Renal pelvis (tissue), 4 donors: ENCODE results near the gene DAPL1. TPM values are rescaled to one million over a fixed set of nuclear protein-coding genes. Genes with fewer than 3 reads are reported as not detected.
"Not testable (repeated sequence)": the region's sequence is repeated elsewhere in the genome, so short reads cannot be mapped to it uniquely, and the experiment has no call there.

Experiments used
- DNase-seq: peaks from one replicate; pipeline ENCODE4 v3.0.0-alpha.2; 2013
- polyA plus RNA-seq, 3 donors: library from polyadenylated mRNA; unstranded; fragments of 120-200 nt; gene quantifications; one replicate each; pipeline ENCODE4 v1.2.1, GENCODE V29; 2013; ENCODE audit not compliant: insufficient read length in 3 of 3

Gene DAPL1
- polyA plus RNA-seq, 3 donors: 26.3 to 42.8 (median 40.9) TPM

DNA sequence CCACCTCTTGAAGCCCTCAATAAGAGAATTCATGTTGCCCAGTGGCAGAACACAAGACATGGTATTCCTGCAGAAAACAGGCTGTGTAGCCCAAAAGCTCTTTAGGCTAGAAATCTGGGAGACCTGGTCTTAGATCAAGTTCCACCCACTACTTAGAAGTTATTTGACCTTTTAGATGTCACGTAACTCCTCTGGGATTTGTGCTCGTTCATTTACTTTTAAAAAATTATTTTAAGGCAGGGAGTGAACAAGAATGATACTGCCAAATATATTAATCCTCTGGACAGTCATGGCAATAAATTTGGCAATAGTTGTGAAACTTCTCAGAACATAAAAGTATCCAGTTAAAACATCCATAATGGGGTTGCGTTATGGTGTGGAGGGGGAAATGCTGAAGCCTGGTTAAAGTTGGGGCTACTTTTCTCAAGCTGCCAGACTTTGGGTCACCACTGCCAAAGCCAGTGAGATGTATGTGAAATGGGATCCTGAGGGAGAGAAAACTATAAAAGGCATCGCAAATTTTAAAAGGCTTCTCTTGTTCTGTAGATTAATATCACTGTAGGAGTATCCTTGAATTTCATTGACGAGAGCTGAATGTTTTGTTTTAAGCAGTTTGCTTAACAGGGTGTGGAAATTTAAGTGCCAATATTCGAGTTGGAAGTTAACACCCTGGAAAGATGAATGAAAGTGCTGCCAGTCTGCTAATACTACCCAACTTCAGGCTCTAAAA is 15.8 kb downstream of the DAPL1 start:
- peak; percentile 73 for DNase-seq

GRCh38 chr2:158815166-158815565 is 20.0 kb downstream of the DAPL1 start:
- no peak for DNase-seq

DNA sequence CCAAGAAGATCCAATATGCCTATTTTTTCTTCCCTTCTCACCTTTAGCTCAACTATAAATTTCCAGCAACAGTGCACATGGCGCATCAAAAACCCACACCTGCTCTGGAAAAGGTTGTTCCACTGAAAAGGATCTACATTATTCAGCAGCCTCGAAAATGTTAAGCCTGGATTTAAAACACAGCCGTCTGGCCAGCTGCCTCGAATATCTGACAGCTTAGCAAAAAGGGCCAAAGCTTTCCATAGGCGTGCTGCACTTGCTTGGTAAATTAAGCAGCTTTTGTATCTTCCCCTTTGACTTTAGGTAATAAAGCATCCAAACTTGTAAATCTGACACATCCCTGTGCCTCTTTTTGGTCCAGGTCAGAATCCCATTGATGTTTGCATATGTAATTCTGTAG is 20.5 kb downstream of the DAPL1 start:
- no peak for DNase-seq

DNA sequence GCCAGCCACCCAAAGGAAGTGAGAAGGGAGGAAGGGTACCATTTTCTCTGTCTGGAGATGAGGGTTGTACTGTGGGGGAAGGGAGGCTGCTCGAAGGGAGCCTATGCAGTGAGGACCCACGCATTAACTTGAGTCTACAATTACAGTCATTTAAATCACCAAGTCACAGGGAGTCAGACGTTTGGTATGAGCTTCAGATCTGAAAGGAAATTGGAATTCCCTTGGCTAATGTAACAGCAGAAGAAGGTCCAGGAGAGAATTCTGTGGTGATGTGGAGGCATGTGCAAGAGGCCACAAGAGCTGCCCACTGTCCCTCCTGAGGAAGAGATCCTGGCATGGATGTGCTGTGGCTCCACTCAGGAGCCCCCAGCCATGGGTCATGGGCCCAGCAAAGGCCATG is 22.5 kb downstream of the DAPL1 start:
- DNase-seq: no peak

DNA sequence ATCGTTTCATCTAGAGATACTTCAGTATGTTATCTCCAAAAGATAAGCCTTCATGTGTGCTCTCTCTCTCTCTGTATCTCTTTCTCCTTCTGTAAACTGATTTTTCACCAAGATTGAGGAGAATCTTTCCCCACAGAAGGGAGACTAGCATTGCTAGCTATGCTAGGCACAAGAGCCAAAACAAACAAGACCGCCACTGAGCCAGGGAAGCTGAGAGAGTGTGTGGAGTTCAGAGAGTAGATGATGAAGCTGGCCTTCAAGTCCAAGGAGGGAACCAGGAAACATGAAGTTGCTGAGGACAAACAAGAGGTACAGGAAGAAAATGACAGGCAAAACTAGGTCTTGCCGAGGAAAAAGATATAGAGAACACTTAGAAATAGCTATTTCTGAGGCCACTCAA is 23.4 kb downstream of the DAPL1 start:
- DNase-seq: no peak

DNA sequence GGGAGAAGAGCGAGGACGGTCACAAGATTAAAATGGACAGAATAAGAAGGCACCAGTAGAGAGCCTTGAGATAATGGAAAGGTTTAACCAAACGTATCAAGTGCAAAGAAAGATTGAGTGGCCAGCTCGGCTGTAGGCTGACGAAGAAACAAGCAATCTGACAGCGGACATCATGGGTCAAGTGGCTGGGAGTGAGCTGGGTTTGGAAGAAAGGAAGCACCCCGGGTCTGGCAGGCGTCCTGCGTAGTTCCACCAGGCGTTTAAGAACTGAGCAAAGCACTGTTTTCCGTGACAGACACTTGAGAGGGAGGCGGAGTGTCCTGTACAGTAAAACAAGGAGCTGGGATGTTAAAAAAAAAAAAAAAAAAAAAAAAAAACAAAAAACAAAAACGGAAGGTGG is 27.1 kb downstream of the DAPL1 start:
- DNase-seq: no peak

- DNase-seq: no peak
Observed at GRCh38 chr2:158823486-158824237, 28.5 kb downstream of the DAPL1 start.

GRCh38 chr2:158825021-158825420 is 29.9 kb downstream of the DAPL1 start:
- DNase-seq: no peak

DNA sequence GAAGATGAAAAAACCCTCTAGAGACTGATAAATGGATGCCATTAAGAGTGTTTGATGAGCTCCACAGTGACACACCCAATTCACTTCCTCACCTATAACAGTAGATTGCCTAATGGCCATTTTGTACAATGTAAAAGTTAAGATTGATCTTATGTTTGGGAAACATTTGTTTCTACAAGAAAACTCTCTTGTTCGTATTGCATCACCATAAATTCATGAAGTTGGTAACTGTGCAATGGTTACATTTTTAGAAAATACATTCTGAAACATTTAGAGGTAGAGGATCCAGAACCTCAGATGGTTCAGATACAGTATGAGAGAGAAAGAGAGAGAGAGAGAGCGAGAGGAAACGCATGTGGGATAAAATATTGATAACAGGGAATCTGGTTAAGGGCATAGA is 31.8 kb downstream of the DAPL1 start:
- DNase-seq: no peak

- DNase-seq: no peak
Observed at GRCh38 chr2:158828378-158829164, 33.5 kb downstream of the DAPL1 start.

- no peak for DNase-seq
Observed at GRCh38 chr2:158829167-158829566, 34.0 kb downstream of the DAPL1 start.

DNA sequence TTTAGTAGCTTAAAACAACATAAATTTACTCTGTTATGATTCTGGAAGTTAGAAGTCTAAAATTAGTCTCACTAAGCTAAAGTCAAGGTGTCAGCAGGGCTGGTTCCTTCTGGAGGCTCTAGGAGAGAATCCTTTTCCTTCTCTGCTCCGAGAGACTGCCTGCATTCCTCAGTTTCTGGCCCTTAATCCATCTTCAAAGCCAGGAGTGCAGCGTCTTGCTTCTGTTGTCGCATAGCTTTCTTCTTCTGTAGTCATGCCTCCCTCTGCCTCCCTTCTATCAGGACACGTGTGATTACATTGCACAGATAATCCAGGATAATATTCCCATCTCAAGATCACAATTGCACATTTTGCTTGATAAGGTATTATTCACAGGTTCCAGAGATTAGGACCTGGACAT is 35.1 kb downstream of the DAPL1 start:
- no peak for DNase-seq

DNA sequence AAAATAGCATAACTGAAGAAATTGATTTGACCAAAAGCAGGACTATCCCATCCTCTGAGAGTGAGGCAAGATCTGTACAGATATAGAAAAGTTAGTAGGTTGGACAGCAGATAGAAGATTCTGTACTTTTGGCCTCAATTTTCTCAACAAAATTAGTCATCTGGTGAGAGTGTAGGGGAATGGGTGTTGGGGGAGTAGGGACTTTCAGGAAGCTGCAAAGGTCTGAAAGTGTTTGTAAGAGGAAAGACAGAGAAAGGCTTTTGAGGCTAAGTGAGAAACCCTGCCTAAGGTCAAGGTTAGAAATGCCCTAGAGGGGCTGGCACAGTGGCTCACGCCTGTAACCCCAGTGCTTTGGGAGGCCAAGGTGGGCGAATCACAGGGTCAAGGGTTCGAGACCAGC is 40.3 kb downstream of the DAPL1 start:
- no peak for DNase-seq

GRCh38 chr2:158837645-158838044 is 42.5 kb downstream of the DAPL1 start:
- DNase-seq: no peak

GRCh38 chr2:158841850-158842249 is 46.7 kb downstream of the DAPL1 start:
- DNase-seq: no peak

DNA sequence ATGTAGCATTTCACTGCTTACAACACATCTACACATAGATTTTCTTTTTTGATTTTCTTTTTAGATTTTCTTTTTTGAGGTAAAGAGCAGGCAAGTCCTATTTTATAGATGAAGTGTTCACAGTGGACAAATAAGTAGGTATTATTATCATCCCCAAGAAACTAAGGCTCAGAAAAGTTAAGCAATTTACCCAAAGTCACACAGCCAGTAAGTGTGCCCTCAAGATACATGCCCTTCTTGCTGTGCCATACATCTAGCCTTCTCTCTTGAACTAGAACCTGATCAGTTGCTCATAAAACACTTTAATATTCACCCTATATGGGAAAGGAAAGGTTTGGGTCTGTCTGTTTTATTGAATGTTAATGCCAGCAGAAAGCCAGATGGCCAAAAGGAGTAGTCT is 50.3 kb downstream of the DAPL1 start:
- no peak for DNase-seq

DNA sequence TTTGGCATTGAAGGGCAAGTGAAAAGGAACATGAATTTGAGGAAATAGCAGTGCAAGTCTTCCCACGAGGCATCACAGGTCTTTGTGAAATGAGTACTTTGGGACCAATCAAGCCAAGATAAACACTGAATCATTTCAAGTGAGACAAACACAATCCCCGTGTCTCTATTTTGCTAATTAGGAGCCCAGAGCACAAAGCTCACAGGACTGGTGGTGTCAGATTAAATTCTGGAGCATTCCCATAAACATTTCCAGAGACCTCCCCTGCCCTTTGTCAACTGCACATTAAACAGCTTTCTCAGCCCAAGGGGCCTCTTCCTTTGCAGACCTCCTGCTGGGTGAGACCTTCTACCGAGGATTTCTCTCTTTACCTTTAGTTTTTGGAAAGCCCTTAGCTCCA is 50.7 kb downstream of the DAPL1 start:
- no peak for DNase-seq

DNA sequence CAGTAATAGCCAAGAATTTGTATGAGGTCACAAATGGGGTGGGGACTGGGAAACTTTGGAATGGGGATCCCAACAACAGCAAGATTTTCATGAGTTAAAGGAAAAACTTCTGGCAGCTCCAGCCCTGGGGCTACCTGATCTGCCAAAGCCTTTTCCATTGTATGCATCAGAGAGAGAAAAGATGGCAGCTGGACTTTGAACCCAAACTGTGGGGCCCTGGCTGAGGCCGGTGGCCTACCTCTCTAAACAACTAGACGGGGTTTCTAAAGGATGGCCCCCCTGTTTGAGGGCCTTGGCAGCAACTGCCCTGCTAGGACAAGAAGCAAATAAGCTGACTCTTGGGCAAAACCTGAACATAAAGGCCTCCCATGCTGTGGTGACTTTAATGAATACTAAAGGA is 52.4 kb downstream of the DAPL1 start:
- not testable (repeated sequence) for DNase-seq

DNA sequence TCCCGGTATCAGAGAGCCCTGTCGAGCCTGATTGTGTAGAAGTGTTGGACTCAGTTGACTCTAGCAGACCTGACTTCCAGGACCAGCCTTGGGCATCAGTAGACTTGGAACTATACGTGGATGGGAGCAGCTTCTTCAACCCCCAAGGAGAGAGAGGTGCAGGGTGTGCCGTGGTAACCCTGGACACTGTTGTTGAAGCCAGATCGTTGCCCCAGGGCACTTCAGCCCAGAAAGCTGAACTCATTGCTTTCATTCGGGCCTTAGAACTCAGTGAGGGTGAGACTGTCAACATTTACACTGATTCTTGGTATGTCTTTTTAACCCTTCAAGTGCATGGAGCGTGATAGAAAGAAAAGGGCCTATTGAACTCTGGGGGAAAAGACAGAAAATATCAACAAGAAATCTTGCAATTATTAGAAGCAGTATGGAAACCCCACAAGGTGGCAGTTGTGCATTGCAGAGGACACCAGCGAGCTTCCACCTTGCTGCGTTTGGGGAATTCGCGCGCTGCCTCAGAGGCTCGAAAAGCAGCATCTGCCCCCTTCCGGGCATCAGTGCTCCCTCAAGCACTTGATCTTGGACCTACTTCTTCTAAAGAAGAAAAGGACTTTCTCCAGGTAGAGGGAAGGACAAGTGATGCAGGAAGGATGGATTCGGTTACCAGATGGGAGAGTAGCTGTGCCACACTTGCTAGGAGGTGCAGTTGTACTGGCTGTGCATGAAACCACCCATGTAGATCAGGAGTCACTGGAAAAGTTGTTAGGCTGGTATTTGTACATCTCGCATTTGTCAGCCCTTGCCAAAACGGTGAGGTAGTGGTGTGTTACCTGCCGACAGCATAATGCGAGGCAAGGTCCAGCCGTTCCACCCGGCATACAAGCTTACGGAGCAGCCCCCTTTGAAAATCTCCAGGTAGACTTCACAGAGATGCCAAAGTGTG is 53.2 kb downstream of the DAPL1 start:
- DNase-seq: not testable (repeated sequence)

- DNase-seq: not testable (repeated sequence)
Observed at GRCh38 chr2:158860179-158860578, 65.1 kb downstream of the DAPL1 start.

GRCh38 chr2:158861626-158862025 is 66.5 kb downstream of the DAPL1 start:
- not testable (repeated sequence) for DNase-seq

DNA sequence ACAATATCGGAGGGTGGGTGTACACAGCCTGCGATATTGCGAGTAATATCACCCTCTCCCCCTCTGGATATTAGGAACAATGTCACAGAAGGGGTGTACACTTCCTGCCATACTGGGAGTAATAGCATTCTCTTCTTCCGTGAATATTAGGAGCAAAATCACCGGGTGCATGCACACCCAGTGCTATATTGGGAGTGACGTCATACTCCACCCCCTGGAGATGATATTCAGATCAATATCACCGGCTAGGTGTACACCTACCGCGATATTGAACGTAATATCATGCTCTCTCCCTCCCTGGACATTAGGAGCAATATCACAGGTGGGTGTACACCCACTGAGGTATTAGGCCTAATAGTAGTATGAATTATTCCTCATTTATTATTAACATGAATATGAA is 70.4 kb downstream of the DAPL1 start:
- not testable (repeated sequence) for DNase-seq
